Testis (tissue), 3 donors: Measurements from ENCODE around the gene EFNA2. TPM values are rescaled to one million over a fixed set of nuclear protein-coding genes. Genes with fewer than 3 reads are reported as not detected.

Experiments
- DNase-seq: peaks from one replicate; pipeline ENCODE4 v3.0.0-alpha.2; 2019
- H3K27ac ChIP-seq, 2 donors: fragments of 200-600 bp; sonication (generic); one replicate each; pipeline ENCODE4 v1.5.1; 2019
- H3K27me3 ChIP-seq: fragments of 200-600 bp; sonication (generic); one replicate; pipeline ENCODE4 v1.5.1; 2019
- H3K36me3 ChIP-seq: fragments of 200-600 bp; sonication (generic); one replicate; pipeline ENCODE4 v1.5.1; 2017; ENCODE audit warnings: low read depth; ENCODE audit errors: missing control alignments
- H3K4me1 ChIP-seq: fragments of 200-600 bp; sonication (generic); one replicate; pipeline ENCODE4 v1.5.1; 2019
- H3K4me3 ChIP-seq, 2 donors: fragments of 200-600 bp; sonication (generic); one replicate each; pipeline ENCODE4 v1.5.1; 2017 to 2019
- H3K9me3 ChIP-seq: fragments of 200-600 bp; sonication (generic); one replicate; pipeline ENCODE4 v1.5.1; 2017
- CTCF ChIP-seq, 3 experiments: fragments of 450-650 bp in 2 of 3; fragments of 200-600 bp in 1 of 3; sonication (generic) in 1 of 3; IDR thresholded peaks; one replicate each; pipeline ENCODE4 v1.5.1; 2016 to 2019; ENCODE audit warnings: antibody characterized with exemption in 3 of 3, mild to moderate bottlenecking in 2 of 3, moderate library complexity in 1 of 3
- POLR2A ChIP-seq: fragments of 450-650 bp; IDR thresholded peaks from one replicate; pipeline ENCODE4 v1.6.1; 2017; ENCODE audit warnings: antibody characterized with exemption, mild to moderate bottlenecking, moderate library complexity
- WGBS, 2 donors: methylation state at CpG; one replicate each; pipeline ENCODE4 v1.1.5; 2018; 5-methylcytosine and 5-hydroxymethylcytosine counted together
- intact Hi-C: fragments of 100-400 bp; cut with DNase I; formaldehyde crosslinking; loops from one replicate; pipeline ENCODE4 v1.15.1; 2023; ENCODE audit warnings: low total_unique reads
- polyA plus RNA-seq: library from polyadenylated mRNA; stranded (reverse); fragments of 350-450 nt; fragmentation: Illumina TruSeq; extraction: RNeasy Lipid Tissue Mini Kit (QIAGEN cat#74804); gene quantifications from one replicate; pipeline ENCODE4 v1.2.3, GENCODE V29; 2014; ENCODE audit warnings: low read depth, low replicate concordance; ENCODE audit not compliant: insufficient read depth
- total RNA-seq, 2 donors: library from RNA; depleted of rRNA; stranded (reverse); fragments of >200 nt; gene quantifications; one replicate each; pipeline ENCODE4 v1.2.3, GENCODE V29; 2016

EFNA2 gene
- total and polyA plus RNA-seq, 3 donors from 2014 or later, result 0.61 to 2.9 (median 1.5) TPM

- DNase-seq, result no peak
- H3K9me3 ChIP-seq, result no peaks in the 10 kb centered on the region
- TF ChIP-seq POLR2A (no peak), CTCF (IDR thresholded peaks at IDR 0.05) (no peak)
- H3K36me3 ChIP-seq, result no peaks in the 10 kb centered on the region
- H3K27ac ChIP-seq, result peak overlapping the region; percentile 88 to 91
- peaks cover 73% of the 10 kb centered on the region for H3K4me1 ChIP-seq
- H3K27me3 ChIP-seq, result no peaks in the 10 kb centered on the region
- no peak overlapping the region for H3K4me3 ChIP-seq
- 62 to 65% methylated on average over 23 of the region's 23 CpGs for WGBS, 2 donors
- intact Hi-C loops, result no loop called here
Observed at GRCh38 chr19:1257475-1258162, 28.1 kb upstream of the EFNA2 start.

GRCh38 chr19:1258163-1258492 is 27.5 kb upstream of the EFNA2 start:
- intact Hi-C loops, result no loop called here
- no peak for DNase-seq
- Histone ChIP-seq H3K27me3 (no peaks in the 10 kb centered on the region), H3K36me3 (no peaks in the 10 kb centered on the region), H3K4me3 (no peak overlapping the region), H3K9me3 (no peaks in the 10 kb centered on the region), H3K4me1 (peaks cover 73% of the 10 kb centered on the region), H3K27ac (peak overlapping the region; percentile 88 to 91)
- no peak for TF ChIP-seq POLR2A
- TF ChIP-seq CTCF (IDR thresholded peaks at IDR 0.05), result no peak
- 71 to 76% methylated on average over 8 of the region's 8 CpGs for WGBS, 2 donors

- peak overlapping the region; percentile 88 to 91 for H3K27ac ChIP-seq
- intact Hi-C loops, result no loop called here
- no peaks in the 10 kb centered on the region for H3K9me3 ChIP-seq
- 33 to 34% methylated on average over 15 of the region's 15 CpGs for WGBS, 2 donors
- H3K4me3 ChIP-seq, result no peak overlapping the region
- no peaks in the 10 kb centered on the region for H3K36me3 ChIP-seq
- no peak for DNase-seq
- TF ChIP-seq POLR2A (no peak), CTCF (IDR thresholded peaks at IDR 0.05) (no peak)
- peaks cover 68% of the 10 kb centered on the region for H3K4me1 ChIP-seq
- no peaks in the 10 kb centered on the region for H3K27me3 ChIP-seq
Observed at GRCh38 chr19:1258707-1259205, 26.9 kb upstream of the EFNA2 start.

GRCh38 chr19:1259206-1259875 is 26.3 kb upstream of the EFNA2 start:
- WGBS, 2 donors, result 29 to 45% methylated on average over 6 to 17 of the region's 17 CpGs
- Histone ChIP-seq H3K4me1 (peaks cover 62% of the 10 kb centered on the region), H3K9me3 (no peaks in the 10 kb centered on the region), H3K36me3 (no peaks in the 10 kb centered on the region), H3K4me3 (no peak overlapping the region), H3K27ac (peak overlapping the region; percentile 88 to 91), H3K27me3 (no peaks in the 10 kb centered on the region)
- no peak for TF ChIP-seq POLR2A
- TF ChIP-seq CTCF (IDR thresholded peaks at IDR 0.05), result no peak
- no peak for DNase-seq
- intact Hi-C loops, result no loop called here
